ENCODE measurements around the gene ZBTB47.

ZBTB47 gene

GRCh38 chr3:42653560-42654330, at the start of gene ZBTB47:
ZBTB47 (plus strand) TSS chr3:42653697; CDS start chr3:42658356, 4,659 bp downstream.
- DNase-seq = no peak

GRCh38 chr3:42605546-42606173, 47.8 kb upstream of the ZBTB47 start:
- no peak for DNase-seq

- DNase-seq = no peak
These were observed 44.9 kb upstream of the ZBTB47 start for GRCh38 chr3:42608581-42608980.

DNA sequence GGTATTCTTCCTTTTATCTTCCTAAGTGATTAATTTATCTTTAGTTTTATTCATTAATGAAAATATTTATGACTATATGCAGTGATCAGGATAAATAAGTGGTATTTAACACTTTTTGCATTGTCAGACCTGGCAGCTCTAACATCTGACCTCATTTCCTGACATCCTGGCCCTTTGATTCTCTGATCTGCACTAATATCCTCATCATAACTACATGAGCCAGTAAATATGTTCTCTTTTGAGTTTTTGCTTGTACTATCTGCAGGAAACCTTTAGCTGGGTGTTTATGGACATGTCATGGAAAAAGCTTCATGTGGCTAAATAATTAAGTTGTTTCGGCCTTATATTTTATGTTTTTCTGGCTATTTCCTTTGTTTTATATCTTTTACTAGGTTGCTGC, 42.5 kb upstream of the ZBTB47 start:
- peak; percentile 46 for DNase-seq

GRCh38 chr3:42612217-42612616, 41.3 kb upstream of the ZBTB47 start:
- peak; percentile 15 for DNase-seq

DNA sequence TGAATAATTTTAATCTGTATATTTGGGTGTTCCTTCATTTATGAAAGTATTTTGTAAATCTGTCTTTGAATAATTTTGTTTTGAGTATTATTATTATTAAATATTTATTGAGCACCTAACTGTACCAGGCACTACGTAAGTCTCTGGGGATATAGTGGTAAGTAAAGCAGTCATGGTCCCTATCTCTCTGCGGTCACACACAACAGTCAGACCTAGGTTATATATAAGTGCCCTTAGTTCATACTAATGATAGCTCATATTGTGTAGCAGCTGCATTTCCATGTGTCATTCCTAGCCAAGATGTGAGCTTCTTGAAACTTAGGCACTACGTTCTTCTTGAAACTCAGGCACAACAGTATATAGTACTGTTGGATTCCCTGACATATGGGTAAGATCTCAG, 40.6 kb upstream of the ZBTB47 start:
- no peak for DNase-seq

- DNase-seq = peak; percentile 34
These were observed 40.0 kb upstream of the ZBTB47 start for GRCh38 chr3:42613462-42613861.

- no peak for DNase-seq
These were observed 21.9 kb upstream of the ZBTB47 start for GRCh38 chr3:42631620-42632019.

GRCh38 chr3:42632146-42632545, 21.4 kb upstream of the ZBTB47 start:
- DNase-seq = no peak

DNA sequence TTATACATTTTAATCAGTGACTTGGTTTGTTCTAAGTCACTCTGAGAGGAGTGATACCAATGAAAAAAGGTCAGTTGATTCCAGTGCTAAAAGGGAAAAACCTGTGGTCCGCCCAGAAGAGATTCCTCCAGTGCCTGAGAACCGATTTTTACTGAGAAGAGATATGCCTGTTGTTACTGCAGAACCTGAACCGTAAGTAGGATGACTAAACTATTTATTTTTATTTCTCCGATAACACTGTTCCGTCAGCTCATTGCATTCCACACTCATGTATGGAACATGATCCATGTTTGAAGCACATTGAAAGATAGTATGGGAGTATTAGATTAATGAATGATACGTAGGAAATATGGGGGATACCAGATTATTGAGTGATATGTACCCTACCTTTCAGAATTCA, 20.0 kb upstream of the ZBTB47 start:
- no peak for DNase-seq

DNA sequence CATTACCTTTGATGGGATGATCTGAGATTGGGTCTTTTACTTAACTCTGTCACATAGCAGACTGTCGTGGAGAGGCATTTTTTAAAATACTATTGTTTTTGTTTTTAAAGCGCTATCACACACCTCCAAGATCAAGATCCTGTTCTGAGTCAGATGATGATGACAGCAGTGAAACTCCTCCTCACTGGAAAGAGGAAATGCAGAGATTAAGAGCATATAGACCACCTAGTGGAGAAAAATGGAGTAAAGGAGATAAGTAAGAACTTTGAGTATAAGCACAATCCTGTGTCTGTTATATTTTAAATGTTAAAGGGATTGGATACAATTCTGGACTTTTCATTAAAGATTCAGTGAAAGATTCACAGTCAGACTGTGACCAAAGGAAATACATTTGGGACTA, 18.4 kb upstream of the ZBTB47 start:
- peak; percentile 30 for DNase-seq

GRCh38 chr3:42637001-42637400, 16.5 kb upstream of the ZBTB47 start:
- DNase-seq = no peak

DNA sequence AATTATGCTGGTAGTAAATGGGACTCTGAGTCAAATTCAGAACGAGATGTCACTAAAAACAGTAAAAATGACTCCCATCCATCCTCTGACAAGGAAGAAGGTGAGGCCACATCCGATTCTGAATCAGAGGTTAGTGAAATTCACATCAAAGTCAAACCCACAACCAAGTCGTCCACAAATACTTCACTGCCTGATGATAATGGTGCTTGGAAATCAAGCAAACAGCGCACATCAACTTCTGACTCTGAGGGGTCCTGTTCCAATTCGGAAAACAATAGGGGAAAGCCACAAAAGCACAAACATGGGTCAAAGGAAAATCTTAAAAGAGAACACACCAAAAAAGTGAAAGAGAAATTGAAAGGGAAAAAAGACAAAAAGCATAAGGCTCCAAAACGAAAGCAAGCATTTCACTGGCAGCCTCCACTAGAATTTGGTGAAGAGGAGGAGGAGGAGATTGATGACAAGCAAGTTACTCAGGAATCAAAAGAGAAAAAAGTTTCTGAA, 15.1 kb upstream of the ZBTB47 start:
- DNase-seq = peak; percentile 67

DNA sequence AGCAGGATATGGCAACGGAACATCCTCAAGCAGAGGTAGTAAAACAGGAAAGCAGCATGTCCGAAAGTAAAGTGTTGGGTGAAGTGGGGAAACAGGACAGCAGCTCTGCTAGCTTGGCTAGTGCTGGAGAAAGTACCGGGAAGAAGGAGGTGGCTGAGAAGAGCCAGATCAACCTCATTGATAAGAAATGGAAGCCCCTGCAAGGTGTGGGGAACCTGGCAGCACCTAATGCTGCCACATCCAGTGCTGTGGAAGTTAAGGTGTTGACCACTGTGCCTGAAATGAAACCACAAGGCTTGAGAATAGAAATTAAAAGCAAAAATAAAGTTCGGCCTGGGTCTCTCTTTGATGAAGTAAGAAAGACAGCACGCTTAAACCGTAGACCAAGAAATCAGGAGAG, 14.3 kb upstream of the ZBTB47 start:
- peak; percentile 24 for DNase-seq

GRCh38 chr3:42640129-42640528, 13.4 kb upstream of the ZBTB47 start:
- DNase-seq = no peak

- no peak for DNase-seq
These were observed 12.6 kb upstream of the ZBTB47 start for GRCh38 chr3:42640771-42641370.

- no peak for DNase-seq
These were observed 5.6 kb upstream of the ZBTB47 start for GRCh38 chr3:42647821-42648459.

- no peak for DNase-seq
These were observed 4.5 kb upstream of the ZBTB47 start for GRCh38 chr3:42649006-42649405.

DNA sequence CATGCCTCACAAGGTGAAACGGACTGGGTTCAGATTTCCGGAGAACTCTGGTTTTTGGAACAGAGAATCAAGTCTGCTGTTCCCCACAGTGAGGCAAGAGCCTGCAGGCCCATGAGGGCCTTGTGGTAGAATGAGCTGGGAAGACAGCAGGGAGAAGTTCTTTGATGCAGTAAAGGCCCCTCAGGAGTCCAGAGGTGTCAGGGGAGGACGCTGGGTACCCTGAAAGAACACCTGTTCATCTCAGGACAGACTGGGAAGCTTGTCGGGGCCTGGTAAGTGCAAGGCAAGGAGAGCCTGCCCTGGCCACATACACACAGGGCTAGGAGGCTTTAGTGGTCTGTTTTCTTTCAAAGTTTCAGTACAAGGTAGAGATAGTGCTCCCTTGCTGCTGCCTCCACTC, 3.7 kb upstream of the ZBTB47 start:
- DNase-seq = no peak

DNA sequence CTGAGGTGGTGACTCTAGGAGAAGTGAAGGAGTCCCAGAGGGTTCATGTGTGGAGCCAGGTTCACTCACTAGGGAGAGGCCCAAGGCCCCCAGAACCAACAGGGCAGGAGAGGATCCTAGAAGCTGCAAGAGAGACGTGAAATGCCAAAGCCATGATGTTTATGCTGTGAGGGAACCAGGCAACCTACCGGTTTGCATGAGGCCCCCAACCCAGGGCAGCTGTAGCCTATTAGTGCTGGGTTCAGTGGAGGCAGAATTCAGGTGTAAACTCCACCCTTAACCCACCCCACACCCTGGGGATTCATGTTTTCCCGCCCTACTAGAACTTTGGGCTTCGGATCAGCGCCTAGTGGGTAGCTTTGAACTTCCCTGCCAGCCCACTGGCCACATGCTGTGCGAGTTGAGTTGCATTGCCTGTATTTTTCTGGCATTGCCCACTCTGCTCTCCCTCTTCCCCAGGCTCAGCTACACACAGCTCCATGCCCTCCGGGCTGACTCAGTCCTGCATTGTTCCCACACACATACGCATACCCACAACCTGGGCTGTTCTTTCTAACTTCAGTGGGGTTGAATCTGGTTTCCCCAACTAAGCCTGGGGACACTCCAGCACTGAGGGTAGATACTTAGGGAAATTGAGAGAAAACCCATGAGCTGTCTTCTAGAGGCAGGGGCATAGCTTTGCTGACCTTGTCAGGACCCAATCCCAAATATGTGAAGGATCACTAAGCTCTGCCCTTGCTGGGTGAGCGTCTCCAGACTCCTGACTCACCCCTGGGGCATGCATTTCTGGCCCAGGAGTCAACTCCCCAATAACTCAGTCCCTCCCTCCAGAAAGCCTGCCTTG, 2.0 kb upstream of the ZBTB47 start:
- no peak for DNase-seq

DNA sequence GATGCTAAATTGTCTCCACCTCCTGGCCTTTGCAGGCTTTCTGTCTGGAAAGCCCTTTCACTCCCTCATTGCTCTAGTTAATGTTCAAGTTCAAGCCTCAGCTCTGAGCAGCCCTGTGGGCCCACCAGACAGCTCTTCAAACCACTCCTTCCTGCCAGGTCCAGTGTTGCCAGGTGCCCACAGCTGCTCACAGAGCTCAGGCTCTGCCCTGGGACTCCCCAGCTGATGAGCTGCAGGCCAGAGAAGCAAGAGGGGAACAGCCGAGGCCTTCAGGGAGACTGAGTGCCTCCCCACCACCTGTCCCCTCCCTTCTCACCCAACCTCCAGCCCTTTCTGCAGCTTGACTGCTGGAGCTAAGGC, 1.3 kb upstream of the ZBTB47 start:
- no peak for DNase-seq

GRCh38 chr3:42652611-42653302, 740 bp upstream of the ZBTB47 start:
- no peak for DNase-seq
